GM08714 (cell line): ENCODE results near the gene LRRC7.
"Not testable (repeated sequence)": the region's sequence is repeated elsewhere in the genome, so short reads cannot be mapped to it uniquely, and the experiment has no call there.

Experiments used
- H3K4me3 ChIP-seq: fragments of 200-500 bp; sonication (Bioruptor generic); 2 replicates; pipeline ENCODE4 v1.5.1; 2014; ENCODE audit warnings: mild to moderate bottlenecking, low read length, inconsistent platforms
- ZNF274 ChIP-seq: IDR thresholded peaks from 2 replicates; pipeline ENCODE4 v1.6.1; 2012; ENCODE audit warnings: mild to moderate bottlenecking, low read depth, low read length

Gene LRRC7

GRCh38 chr1:70041317-70042045 lies 473.8 kb downstream of the LRRC7 start:
- no peak overlapping the region for H3K4me3 ChIP-seq
- no peak for TF ChIP-seq ZNF274

GRCh38 chr1:70042090-70042731 lies 474.5 kb downstream of the LRRC7 start:
- no peak overlapping the region for H3K4me3 ChIP-seq

GRCh38 chr1:70043804-70044203 lies 476.1 kb downstream of the LRRC7 start:
- H3K4me3 ChIP-seq, result no peak overlapping the region
- no peak for TF ChIP-seq ZNF274

More at GRCh38 chr1:70042090-70042731, 474.5 kb downstream of the LRRC7 start:
- TF ChIP-seq ZNF274, result no peak

GRCh38 chr1:70044832-70045231 lies 477.1 kb downstream of the LRRC7 start:
- no peak for TF ChIP-seq ZNF274
- H3K4me3 ChIP-seq, result no peak overlapping the region

- not testable (repeated sequence) for H3K4me3 ChIP-seq
These were observed 477.9 kb downstream of the LRRC7 start for GRCh38 chr1:70045581-70045980.

- no peak overlapping the region for H3K4me3 ChIP-seq
- no peak for TF ChIP-seq ZNF274
These were observed 480.8 kb downstream of the LRRC7 start for GRCh38 chr1:70048336-70049094.

- TF ChIP-seq ZNF274, result no peak
- H3K4me3 ChIP-seq, result no peak overlapping the region
These were observed 484.2 kb downstream of the LRRC7 start for GRCh38 chr1:70051926-70052325.

GRCh38 chr1:70057500-70057899 lies 489.8 kb downstream of the LRRC7 start:
- no peak for TF ChIP-seq ZNF274
- no peak overlapping the region for H3K4me3 ChIP-seq

- TF ChIP-seq ZNF274, result no peak
- H3K4me3 ChIP-seq, result no peak overlapping the region
These were observed 493.5 kb downstream of the LRRC7 start for GRCh38 chr1:70061231-70061630.

GRCh38 chr1:70063861-70064260 lies 496.1 kb downstream of the LRRC7 start:
- H3K4me3 ChIP-seq, result no peak overlapping the region
- TF ChIP-seq ZNF274, result no peak

GRCh38 chr1:70066711-70067110 lies 499.0 kb downstream of the LRRC7 start:
- TF ChIP-seq ZNF274, result no peak
- no peak overlapping the region for H3K4me3 ChIP-seq

- no peak for TF ChIP-seq ZNF274
- no peak overlapping the region for H3K4me3 ChIP-seq
These were observed 503.9 kb downstream of the LRRC7 start for GRCh38 chr1:70071601-70072000.

- no peak overlapping the region for H3K4me3 ChIP-seq
- no peak for TF ChIP-seq ZNF274
These were observed 504.6 kb downstream of the LRRC7 start for GRCh38 chr1:70072231-70072751.

- no peak for TF ChIP-seq ZNF274
- H3K4me3 ChIP-seq, result no peak overlapping the region
These were observed 508.0 kb downstream of the LRRC7 start for GRCh38 chr1:70075761-70076160.

- no peak overlapping the region for H3K4me3 ChIP-seq
- TF ChIP-seq ZNF274, result no peak
These were observed 509.3 kb downstream of the LRRC7 start for GRCh38 chr1:70077066-70077465.
